ENCODE data around the gene VSTM2L. TPM values are rescaled to one million over a fixed set of nuclear protein-coding genes. Genes with fewer than 3 reads are reported as not detected.

Gene VSTM2L
- total RNA-seq, 1 donor from 2014 or later = not detected

DNA sequence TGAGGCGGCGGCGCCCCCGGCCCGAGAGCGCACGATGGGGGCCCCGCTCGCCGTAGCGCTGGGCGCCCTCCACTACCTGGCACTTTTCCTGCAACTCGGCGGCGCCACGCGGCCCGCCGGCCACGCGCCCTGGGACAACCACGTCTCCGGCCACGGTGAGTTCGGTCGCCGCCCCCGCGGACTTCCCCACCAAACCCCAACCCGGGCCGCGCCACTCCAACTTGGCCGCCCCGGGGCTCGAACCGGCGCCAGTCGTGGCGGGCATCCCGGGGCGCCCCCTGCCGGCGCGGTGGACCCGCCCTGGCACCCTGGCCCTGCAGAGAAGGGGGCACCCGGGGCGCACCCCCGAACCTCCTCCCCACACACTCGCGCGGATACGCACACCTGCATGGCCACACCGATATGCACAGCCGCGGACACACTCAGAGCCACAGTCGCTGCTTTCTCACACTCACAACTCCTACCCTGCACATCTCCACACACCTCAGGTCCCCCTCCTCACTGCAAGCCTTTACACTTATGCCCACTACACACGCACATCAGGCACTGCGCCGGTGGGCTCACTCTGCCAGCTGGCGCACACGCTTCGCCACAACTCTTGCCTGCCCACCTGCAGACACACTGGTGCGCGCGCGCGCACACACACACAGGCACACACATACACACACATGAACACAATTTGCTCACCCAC is 535 bp downstream of the VSTM2L start:
- Histone ChIP-seq H3K27ac (no peak overlapping the region), H3K4me3 (peak overlapping the region; percentile 19 to 42), H3K9me3 (no peaks in the 10 kb centered on the region), H3K4me1 (peaks cover 14% of the 10 kb centered on the region), H3K27me3 (peaks cover 4% of the 10 kb centered on the region), H3K36me3 (no peaks in the 10 kb centered on the region)
- TF ChIP-seq POLR2AphosphoS5 (IDR thresholded peaks at IDR 0.05; ENCODE audit: insufficient read depth in 1 of 2, low read depth in 1 of 2) (no peak), POLR2A (IDR thresholded peaks at IDR 0.05) (no peak)
- TF ChIP-seq, protein P1, sequence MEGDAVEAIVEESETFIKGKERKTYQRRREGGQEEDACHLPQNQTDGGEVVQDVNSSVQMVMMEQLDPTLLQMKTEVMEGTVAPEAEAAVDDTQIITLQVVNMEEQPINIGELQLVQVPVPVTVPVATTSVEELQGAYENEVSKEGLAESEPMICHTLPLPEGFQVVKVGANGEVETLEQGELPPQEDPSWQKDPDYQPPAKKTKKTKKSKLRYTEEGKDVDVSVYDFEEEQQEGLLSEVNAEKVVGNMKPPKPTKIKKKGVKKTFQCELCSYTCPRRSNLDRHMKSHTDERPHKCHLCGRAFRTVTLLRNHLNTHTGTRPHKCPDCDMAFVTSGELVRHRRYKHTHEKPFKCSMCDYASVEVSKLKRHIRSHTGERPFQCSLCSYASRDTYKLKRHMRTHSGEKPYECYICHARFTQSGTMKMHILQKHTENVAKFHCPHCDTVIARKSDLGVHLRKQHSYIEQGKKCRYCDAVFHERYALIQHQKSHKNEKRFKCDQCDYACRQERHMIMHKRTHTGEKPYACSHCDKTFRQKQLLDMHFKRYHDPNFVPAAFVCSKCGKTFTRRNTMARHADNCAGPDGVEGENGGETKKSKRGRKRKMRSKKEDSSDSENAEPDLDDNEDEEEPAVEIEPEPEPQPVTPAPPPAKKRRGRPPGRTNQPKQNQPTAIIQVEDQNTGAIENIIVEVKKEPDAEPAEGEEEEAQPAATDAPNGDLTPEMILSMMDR (IDR thresholded peaks at IDR 0.05) = no peak
- DNase-seq (ENCODE audit: extremely low spot score in 2 of 2) = no peak
- intact Hi-C loops (cut with DNase I) = no loop called here

DNA sequence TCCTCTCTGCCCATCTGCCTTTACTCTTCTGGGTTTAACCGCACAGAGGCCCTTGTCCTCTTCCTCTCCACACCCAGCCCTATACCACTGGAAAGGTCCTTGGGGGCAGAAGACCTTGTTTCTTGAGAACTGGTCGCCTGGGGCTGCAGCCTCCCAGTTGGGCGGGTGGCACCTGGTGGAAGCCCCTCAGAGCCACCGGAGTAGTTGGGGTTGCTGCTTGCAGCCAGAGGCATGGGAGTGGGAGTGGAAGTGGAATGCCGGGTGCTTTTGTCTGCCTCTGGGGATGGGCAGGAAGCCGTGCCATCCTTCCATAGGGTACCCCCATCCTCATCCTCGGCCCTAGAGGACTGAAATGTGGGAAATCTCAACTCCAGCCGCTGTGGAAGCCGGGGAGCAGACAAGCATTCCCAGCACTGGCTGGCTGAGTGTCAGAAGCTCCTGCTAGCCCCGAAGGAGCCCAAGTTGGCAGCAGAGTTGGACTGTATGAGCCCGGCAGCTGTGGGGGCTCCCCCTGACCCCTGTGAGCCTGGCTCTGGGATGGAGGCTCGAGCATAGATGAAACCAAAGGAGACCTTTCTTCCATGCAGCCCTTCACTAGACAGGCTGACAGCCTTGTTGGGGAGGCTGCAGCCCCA is 1.2 kb downstream of the VSTM2L start:
- no peak for DNase-seq (ENCODE audit: extremely low spot score in 2 of 2)
- Histone ChIP-seq H3K4me3 (no peak overlapping the region), H3K36me3 (no peaks in the 10 kb centered on the region), H3K9me3 (no peaks in the 10 kb centered on the region), H3K4me1 (peaks cover 14% of the 10 kb centered on the region), H3K27me3 (peaks cover 4% of the 10 kb centered on the region), H3K27ac (no peak overlapping the region)
- intact Hi-C loops (cut with DNase I) = no loop called here
- TF ChIP-seq, protein P1 (IDR thresholded peaks at IDR 0.05) = no peak
- TF ChIP-seq POLR2A (IDR thresholded peaks at IDR 0.05) (no peak), POLR2AphosphoS5 (IDR thresholded peaks at IDR 0.05; ENCODE audit: insufficient read depth in 1 of 2, low read depth in 1 of 2) (no peak)

DNA sequence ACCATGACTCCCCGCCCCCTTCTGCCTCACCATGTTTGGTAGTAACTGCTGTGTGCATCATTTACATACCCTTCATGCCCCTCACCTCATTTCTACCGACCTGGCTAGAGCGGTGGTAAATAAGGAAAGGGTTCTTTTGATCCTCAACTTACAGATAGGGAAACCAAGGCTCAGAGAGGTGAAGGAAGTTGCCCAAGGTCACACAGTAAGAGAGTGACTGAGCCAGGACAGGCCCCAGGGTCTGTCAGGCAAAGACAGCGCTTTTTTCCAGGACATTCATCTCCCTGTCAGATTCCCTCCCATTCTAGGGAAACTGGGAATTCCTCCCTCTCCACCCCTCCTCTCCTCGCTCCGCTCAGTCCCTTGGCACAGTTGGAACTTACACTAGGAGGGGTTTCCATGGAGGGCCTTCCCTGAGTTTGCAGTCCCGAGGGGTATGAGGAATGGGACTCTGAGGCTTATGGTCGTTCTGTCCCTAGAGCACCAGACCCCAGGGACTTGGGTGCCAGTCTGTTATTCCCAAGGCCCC is 2.0 kb downstream of the VSTM2L start:
- Histone ChIP-seq H3K4me1 (peaks cover 14% of the 10 kb centered on the region), H3K36me3 (no peaks in the 10 kb centered on the region), H3K27me3 (peaks cover 4% of the 10 kb centered on the region), H3K27ac (no peak overlapping the region), H3K9me3 (no peaks in the 10 kb centered on the region), H3K4me3 (no peak overlapping the region)
- no peak for DNase-seq (ENCODE audit: extremely low spot score in 2 of 2)
- intact Hi-C loops (cut with DNase I) = no loop called here
- no peak for TF ChIP-seq POLR2AphosphoS5 (IDR thresholded peaks at IDR 0.05; ENCODE audit: insufficient read depth in 1 of 2, low read depth in 1 of 2)
- no peak for TF ChIP-seq POLR2A (IDR thresholded peaks at IDR 0.05)
- TF ChIP-seq, protein P1 (IDR thresholded peaks at IDR 0.05) = no peak

DNA sequence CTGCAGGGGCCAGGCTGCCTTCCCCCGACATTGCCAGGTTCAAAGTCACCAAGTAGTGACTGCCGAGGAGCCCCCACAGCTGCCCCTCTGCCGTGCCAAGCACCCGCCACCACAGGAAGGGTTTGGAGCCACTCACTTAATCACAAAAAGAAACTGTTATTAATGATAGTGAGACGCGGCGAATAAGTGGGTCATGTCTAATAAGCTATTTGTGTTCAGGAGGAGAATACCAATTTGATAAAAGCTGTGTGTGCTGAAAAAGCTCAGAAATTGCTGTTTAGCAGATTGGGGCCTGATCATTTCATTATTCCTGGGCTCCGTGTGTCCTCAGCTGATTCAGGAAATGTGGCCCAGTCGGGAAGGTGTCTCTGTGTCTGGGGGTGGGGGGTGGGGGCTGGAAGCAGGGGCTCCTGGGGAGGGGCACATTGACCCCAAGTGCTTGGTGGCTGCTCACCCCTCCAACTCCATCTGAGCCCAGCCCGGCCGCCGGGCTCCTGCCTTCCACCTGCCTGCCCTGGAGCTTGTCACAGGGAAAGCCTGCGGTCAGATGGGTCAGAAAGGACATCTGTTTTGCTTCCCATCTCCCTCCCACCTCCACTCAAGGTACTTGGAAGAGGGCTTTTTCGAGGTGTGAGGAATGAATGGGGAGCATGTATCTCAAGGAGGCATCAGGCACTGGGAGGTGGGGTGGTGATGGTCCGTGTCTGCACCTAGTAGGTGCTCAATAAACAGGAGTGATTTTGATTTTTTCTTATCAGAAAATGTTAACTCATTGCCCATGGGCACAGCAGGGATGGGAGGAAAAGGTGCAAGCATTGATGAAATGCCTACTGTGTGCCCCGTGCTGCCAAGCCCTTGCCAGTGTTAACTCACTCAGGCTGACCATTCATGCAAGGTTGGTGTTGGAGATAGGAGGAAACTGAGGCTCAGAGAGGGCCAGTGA is 3.0 kb downstream of the VSTM2L start:
- intact Hi-C loops (cut with DNase I) = no loop called here
- H3K4me1 ChIP-seq = peaks cover 14% of the 10 kb centered on the region
- H3K27me3 ChIP-seq = peaks cover 4% of the 10 kb centered on the region

More for the DNA sequence above, 3.0 kb downstream of the VSTM2L start:
- Histone ChIP-seq H3K4me3 (no peak overlapping the region), H3K36me3 (no peaks in the 10 kb centered on the region), H3K9me3 (no peaks in the 10 kb centered on the region), H3K27ac (no peak overlapping the region)
- DNase-seq (ENCODE audit: extremely low spot score in 2 of 2) = no peak
- TF ChIP-seq, protein P1 (IDR thresholded peaks at IDR 0.05) = no peak
- TF ChIP-seq POLR2A (IDR thresholded peaks at IDR 0.05) (no peak), POLR2AphosphoS5 (IDR thresholded peaks at IDR 0.05; ENCODE audit: insufficient read depth in 1 of 2, low read depth in 1 of 2) (no peak)

Measured in vagina (tissue), 2 donors.